Glutamatergic neuron (in vitro differentiated cells): ENCODE measurements around the gene ZNF628. TPM values are rescaled to one million over a fixed set of nuclear protein-coding genes. Genes with fewer than 3 reads are reported as not detected.

ENCODE experiments used
- DNase-seq: peaks from one replicate; pipeline ENCODE4 v3.0.0; 2022
- H3K27ac Mint-ChIP-seq: one replicate; pipeline ENCODE4 v1.8.0; 2020; ENCODE audit warnings: mild to moderate bottlenecking, mixed read lengths, inconsistent platforms; ENCODE audit not compliant: unreplicated experiment
- H3K27me3 Mint-ChIP-seq: one replicate; pipeline ENCODE4 v1.8.0; 2020; ENCODE audit warnings: mild to moderate bottlenecking, moderate library complexity, mixed read lengths, inconsistent platforms; ENCODE audit not compliant: unreplicated experiment
- H3K36me3 Mint-ChIP-seq: one replicate; pipeline ENCODE4 v1.8.0; 2020; ENCODE audit warnings: mild to moderate bottlenecking, mixed read lengths, inconsistent platforms; ENCODE audit not compliant: unreplicated experiment
- H3K4me1 Mint-ChIP-seq: one replicate; pipeline ENCODE4 v1.8.0; 2020; ENCODE audit warnings: mild to moderate bottlenecking, low read depth, mixed read lengths, inconsistent platforms; ENCODE audit not compliant: unreplicated experiment
- H3K4me3 Mint-ChIP-seq: one replicate; pipeline ENCODE4 v1.8.0; 2020; ENCODE audit warnings: mild to moderate bottlenecking, mixed read lengths, inconsistent platforms; ENCODE audit not compliant: unreplicated experiment
- H3K9me3 Mint-ChIP-seq: one replicate; pipeline ENCODE4 v1.8.0; 2020; ENCODE audit warnings: mild to moderate bottlenecking, moderate library complexity, mixed read lengths, inconsistent platforms; ENCODE audit not compliant: unreplicated experiment
- CTCF ChIP-seq: fragments of 200-600 bp; sonication (generic); IDR thresholded peaks from one replicate; pipeline ENCODE4 v1.5.0; 2021; ENCODE audit not compliant: partially characterized antibody, unreplicated experiment
- total RNA-seq: library from RNA; stranded (reverse); fragmentation: NEBNext Ultra II Directional; extraction: Animal tissue kit (Norgen Biotek cat#: 25700); gene quantifications from one replicate; pipeline ENCODE4 v1.2.1, GENCODE V29; 2021; ENCODE audit not compliant: unreplicated experiment

The ZNF628 gene
- total RNA-seq, 1 donor from 2014 or later = 13.7 TPM

DNA sequence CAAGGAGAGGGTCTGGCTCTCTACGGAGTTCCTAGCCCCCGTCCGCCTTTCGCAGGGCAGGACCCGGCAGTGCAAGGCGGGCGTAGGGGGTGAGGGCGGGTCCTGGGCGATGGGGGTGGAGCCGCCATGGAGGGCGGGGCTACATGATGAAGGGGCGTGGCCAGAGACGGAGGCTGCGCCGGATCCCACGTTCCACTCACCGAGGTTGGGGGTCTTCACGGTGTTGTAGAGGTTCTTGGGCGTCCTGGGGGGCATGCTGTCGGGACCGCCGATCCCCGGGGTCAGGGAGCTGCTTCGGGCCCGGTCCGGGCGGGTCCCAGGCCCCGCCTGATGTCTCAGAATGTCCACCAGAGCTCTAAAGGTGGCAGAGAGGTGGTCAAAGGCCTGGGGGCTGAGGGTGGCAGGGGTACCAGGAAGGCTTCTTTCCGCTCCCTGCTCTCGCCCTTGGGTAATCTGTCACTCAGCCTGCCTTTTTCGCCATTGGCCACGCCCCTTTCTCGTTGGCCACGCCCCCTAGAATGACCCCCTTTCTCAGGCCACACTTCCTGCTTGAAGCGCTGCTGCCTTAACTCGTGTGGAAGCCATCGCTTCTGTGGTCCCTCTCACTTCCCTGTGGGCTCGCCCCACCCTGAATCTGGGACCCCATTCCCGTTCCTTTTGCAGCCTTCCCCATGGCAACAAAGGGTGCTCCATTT, 35.9 kb upstream of the ZNF628 start:
- peak; percentile 69 for DNase-seq
- H3K27ac Mint-ChIP-seq = peak overlapping the region; percentile 49
- H3K36me3 Mint-ChIP-seq = peaks cover 17% of the 10 kb centered on the region
- peaks cover 12% of the 10 kb centered on the region for H3K9me3 Mint-ChIP-seq
- no peak for TF ChIP-seq CTCF
- H3K27me3 Mint-ChIP-seq = peaks cover 39% of the 10 kb centered on the region
- H3K4me3 Mint-ChIP-seq = peak overlapping the region; percentile 58
- peaks cover 10% of the 10 kb centered on the region for H3K4me1 Mint-ChIP-seq

GRCh38 chr19:55441319-55441691, 35.1 kb upstream of the ZNF628 start:
- TF ChIP-seq CTCF = no peak
- Mint-ChIP-seq H3K36me3 (peaks cover 20% of the 10 kb centered on the region), H3K9me3 (peaks cover 16% of the 10 kb centered on the region), H3K4me1 (peaks cover 10% of the 10 kb centered on the region), H3K27me3 (peaks cover 42% of the 10 kb centered on the region), H3K27ac (no peak overlapping the region), H3K4me3 (peak overlapping the region; percentile 58)
- DNase-seq = no peak

GRCh38 chr19:55441692-55442321, 34.6 kb upstream of the ZNF628 start:
- DNase-seq = no peak
- peaks cover 20% of the 10 kb centered on the region for H3K36me3 Mint-ChIP-seq
- H3K27me3 Mint-ChIP-seq = peaks cover 42% of the 10 kb centered on the region
- no peak for TF ChIP-seq CTCF
- H3K27ac Mint-ChIP-seq = no peak overlapping the region
- H3K4me1 Mint-ChIP-seq = peaks cover 10% of the 10 kb centered on the region
- peaks cover 16% of the 10 kb centered on the region for H3K9me3 Mint-ChIP-seq
- H3K4me3 Mint-ChIP-seq = peak overlapping the region; percentile 58

GRCh38 chr19:55442372-55442961, 34.0 kb upstream of the ZNF628 start:
- Mint-ChIP-seq H3K4me1 (peaks cover 10% of the 10 kb centered on the region), H3K27ac (no peak overlapping the region), H3K27me3 (peaks cover 42% of the 10 kb centered on the region), H3K36me3 (peaks cover 20% of the 10 kb centered on the region), H3K4me3 (no peak overlapping the region), H3K9me3 (peaks cover 16% of the 10 kb centered on the region)
- no peak for TF ChIP-seq CTCF
- no peak for DNase-seq
